Liver (tissue), 9 donors: ENCODE data around the gene CHST6. TPM values are rescaled to one million over a fixed set of nuclear protein-coding genes. Genes with fewer than 3 reads are reported as not detected.
"Not testable (repeated sequence)": the region's sequence is repeated elsewhere in the genome, so short reads cannot be mapped to it uniquely, and the experiment has no call there.

ENCODE experiments used
- DNase-seq: peaks from one replicate; pipeline ENCODE4 v3.0.0-alpha.2; 2017; ENCODE audit warnings: low spot score
- H3K27ac ChIP-seq, 2 donors: one replicate each; pipeline ENCODE4 v1.7.0; 2013; ENCODE audit warnings: inconsistent platforms in 2 of 2, low read length in 2 of 2, control low read depth in 1 of 2, low read depth in 1 of 2, mild to moderate bottlenecking in 1 of 2
- H3K27me3 ChIP-seq, 4 donors: one replicate each; pipeline versions ENCODE4 v1.6.1 to v1.7.0; 2013; ENCODE audit warnings: low read length in 3 of 4, inconsistent platforms in 1 of 4, mild to moderate bottlenecking in 1 of 4, moderate library complexity in 1 of 4; ENCODE audit not compliant: control insufficient read depth in 4 of 4, insufficient read depth in 4 of 4
- H3K36me3 ChIP-seq, 4 donors: one replicate each; pipeline versions ENCODE4 v1.6.1 to v1.7.0; 2013; ENCODE audit warnings: low read length in 3 of 4, mild to moderate bottlenecking in 3 of 4, low read depth in 1 of 4, moderate library complexity in 1 of 4; ENCODE audit not compliant: control insufficient read depth in 4 of 4, insufficient read depth in 3 of 4
- H3K4me1 ChIP-seq, 4 donors: one replicate each; pipeline versions ENCODE4 v1.6.1 to v1.7.0; 2013; ENCODE audit warnings: low read length in 3 of 4, mild to moderate bottlenecking in 3 of 4, moderate library complexity in 1 of 4; ENCODE audit not compliant: control insufficient read depth in 4 of 4, insufficient read depth in 4 of 4
- H3K4me3 ChIP-seq, 3 donors: one replicate each; pipeline versions ENCODE4 v1.6.1 to v1.7.0; 2013; ENCODE audit warnings: low read length in 3 of 3, control low read depth in 1 of 3, low read depth in 1 of 3, mild to moderate bottlenecking in 1 of 3
- H3K9ac ChIP-seq, 2 donors: one replicate each; pipeline ENCODE4 v1.7.0; 2013; ENCODE audit warnings: low read length in 2 of 2, mild to moderate bottlenecking in 2 of 2, moderate library complexity in 2 of 2, control low read depth in 1 of 2, low read depth in 1 of 2
- H3K9me3 ChIP-seq, 4 donors: one replicate each; pipeline versions ENCODE4 v1.6.1 to v1.7.0; 2013; ENCODE audit warnings: low read length in 3 of 4; ENCODE audit not compliant: control insufficient read depth in 4 of 4
- EGR1 ChIP-seq, 2 donors: IDR thresholded peaks; 2 replicates each; pipeline ENCODE4 v1.6.1; 2016 to 2018; ENCODE audit warnings: antibody characterized with exemption in 2 of 2, low read depth in 2 of 2
- FOXA1 ChIP-seq: IDR thresholded peaks from 2 replicates; pipeline ENCODE4 v1.6.1; 2016; ENCODE audit warnings: antibody characterized with exemption
- FOXA2 ChIP-seq: IDR thresholded peaks from 2 replicates; pipeline ENCODE4 v1.6.1; 2016; ENCODE audit warnings: antibody characterized with exemption
- GABPA ChIP-seq, 2 donors: IDR thresholded peaks in 1 of 2; conservative IDR thresholded peaks in 1 of 2; 2 replicates each; pipeline ENCODE4 v1.6.1; 2016; ENCODE audit warnings: antibody characterized with exemption in 2 of 2, mild to moderate bottlenecking in 1 of 2, moderate library complexity in 1 of 2
- HNF4A ChIP-seq, 2 donors: conservative IDR thresholded peaks; 2 replicates each; pipeline ENCODE4 v1.6.1; 2016; ENCODE audit warnings: antibody characterized with exemption in 2 of 2, mild to moderate bottlenecking in 2 of 2
- HNF4G ChIP-seq: IDR thresholded peaks from 2 replicates; pipeline ENCODE4 v1.6.1; 2016; ENCODE audit warnings: antibody characterized with exemption
- JUND ChIP-seq, 2 donors: IDR thresholded peaks; 2 replicates each; pipeline ENCODE4 v1.6.1; 2016; ENCODE audit warnings: antibody characterized with exemption in 2 of 2
- MAX ChIP-seq: IDR thresholded peaks from 2 replicates; pipeline ENCODE4 v1.6.1; 2016; ENCODE audit warnings: antibody characterized with exemption
- NR2F2 ChIP-seq: IDR thresholded peaks from 2 replicates; pipeline ENCODE4 v1.6.1; 2016; ENCODE audit warnings: antibody characterized with exemption
- RAD21 ChIP-seq, 2 donors: IDR thresholded peaks; 2 replicates each; pipeline ENCODE4 v1.6.1; 2016; ENCODE audit warnings: antibody characterized with exemption in 2 of 2, mild to moderate bottlenecking in 2 of 2
- RXRA ChIP-seq, 2 donors: IDR thresholded peaks; 2 replicates each; pipeline ENCODE4 v1.6.1; 2017 to 2018; ENCODE audit warnings: antibody characterized with exemption in 2 of 2, mild to moderate bottlenecking in 1 of 2
- SP1 ChIP-seq: IDR thresholded peaks from 2 replicates; pipeline ENCODE4 v1.6.1; 2018; ENCODE audit warnings: antibody characterized with exemption, mild to moderate bottlenecking
- TAF1 ChIP-seq: conservative IDR thresholded peaks from 2 replicates; pipeline ENCODE4 v1.6.1; 2016; ENCODE audit warnings: antibody characterized with exemption, mild to moderate bottlenecking
- YY1 ChIP-seq: IDR thresholded peaks from 2 replicates; pipeline ENCODE4 v1.6.1; 2016; ENCODE audit warnings: antibody characterized with exemption, mild to moderate bottlenecking
- WGBS: extraction: QIAGEN DNeasy Blood & Tissue Kit; methylation state at CpG from one replicate; pipeline ENCODE4 v1.1.7; 2013; 5-methylcytosine and 5-hydroxymethylcytosine counted together
- polyA plus RNA-seq, 2 donors: library from polyadenylated mRNA; stranded (reverse) in 1 of 2; unstranded in 1 of 2; fragments of 200-250 nt in 1 of 2; fragments of >200 nt in 1 of 2; fragmentation: Nextera tagmentation in 1 of 2; extraction: Ambion mirVana in 1 of 2; gene quantifications; one replicate each; pipeline versions ENCODE4 v1.2.1 to v1.2.3, GENCODE V29; 2013 to 2015
- total RNA-seq, 2 donors: library from RNA; depleted of rRNA; stranded (reverse); fragments of >200 nt; gene quantifications; one replicate each; pipeline ENCODE4 v1.2.3, GENCODE V29; 2014
- TF ChIP-seq, protein P1 (sequence below): IDR thresholded peaks from 2 replicates; pipeline ENCODE4 v1.6.1; 2016; ENCODE audit warnings: antibody characterized with exemption, mild to moderate bottlenecking
- TF ChIP-seq, protein P2 (sequence below): IDR thresholded peaks from 2 replicates; pipeline ENCODE4 v1.6.1; 2016; ENCODE audit warnings: antibody characterized with exemption
- TF ChIP-seq, protein P3 (sequence below): fragments of 150-350 bp; IDR thresholded peaks from 2 replicates; pipeline ENCODE4 v1.5.1; 2017; ENCODE audit warnings: improper control_type of control experiment, low read depth, low read length; ENCODE audit not compliant: missing input control
- TF ChIP-seq, protein P4 (sequence below): IDR thresholded peaks from 2 replicates; pipeline ENCODE4 v1.6.1; 2016; ENCODE audit warnings: antibody characterized with exemption
- donor health status: healthy.
- donor health status: healthy.
- donor health status: healthy.
- donor health status: healthy.
- donor health status: healthy.

CHST6 gene
- total RNA-seq (under 1 TPM; under 0.01 to 0.17 TPM), polyA plus RNA-seq (not detected)

DNA sequence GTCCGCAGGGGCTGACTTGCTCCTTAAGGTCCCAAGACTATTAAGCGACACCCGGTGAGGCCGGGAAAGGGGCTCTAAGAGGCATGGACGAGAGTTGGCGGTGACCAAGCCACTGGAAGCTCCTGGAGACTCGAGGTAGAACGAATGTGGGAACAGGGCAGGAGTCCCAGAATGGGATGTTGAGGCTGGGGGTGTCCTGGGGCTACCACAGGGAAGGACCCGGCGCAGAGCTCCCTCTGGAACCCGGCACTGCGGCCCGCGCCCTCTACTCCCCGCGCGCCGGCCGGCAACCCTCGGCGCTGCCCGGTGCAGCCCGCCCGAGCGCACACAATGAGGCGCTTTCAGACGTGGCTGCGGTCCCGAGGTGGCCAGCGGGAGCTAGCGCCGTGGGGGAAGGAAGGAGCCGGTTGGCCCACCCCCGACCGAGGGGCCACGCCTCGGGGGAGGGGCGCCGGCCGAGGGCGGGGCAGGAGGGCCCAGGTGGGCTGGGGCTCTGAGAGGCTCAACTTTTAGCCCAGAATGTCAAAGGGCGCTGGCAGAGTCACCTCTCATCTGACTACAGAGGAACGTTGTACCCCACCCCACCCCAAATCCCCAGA is at the start of gene CHST6:
Gene CHST6 (minus strand): TSS at position 366 of the 599 bp plus-strand sequence. CDS start 15,613 bp downstream, outside the sequence.
- peaks cover 2 to 7% (median 5%) of the 10 kb centered on the region in 4 donors for H3K4me1 ChIP-seq
- no peaks in the 10 kb centered on the region for H3K36me3 ChIP-seq
- H3K4me3 ChIP-seq = peak within 1 kb of the TSS in 1 of 3 donors; percentile 21
- no peak for DNase-seq
- H3K9ac ChIP-seq = no peak within 1 kb of the TSS
- 4% methylated on average over 43 of the region's 43 CpGs for WGBS
- H3K27ac ChIP-seq = no peak within 1 kb of the TSS
- H3K9me3 ChIP-seq = no peaks in the 10 kb centered on the region
- H3K27me3 ChIP-seq = no peaks in the 10 kb centered on the region
- TF ChIP-seq, protein P1, sequence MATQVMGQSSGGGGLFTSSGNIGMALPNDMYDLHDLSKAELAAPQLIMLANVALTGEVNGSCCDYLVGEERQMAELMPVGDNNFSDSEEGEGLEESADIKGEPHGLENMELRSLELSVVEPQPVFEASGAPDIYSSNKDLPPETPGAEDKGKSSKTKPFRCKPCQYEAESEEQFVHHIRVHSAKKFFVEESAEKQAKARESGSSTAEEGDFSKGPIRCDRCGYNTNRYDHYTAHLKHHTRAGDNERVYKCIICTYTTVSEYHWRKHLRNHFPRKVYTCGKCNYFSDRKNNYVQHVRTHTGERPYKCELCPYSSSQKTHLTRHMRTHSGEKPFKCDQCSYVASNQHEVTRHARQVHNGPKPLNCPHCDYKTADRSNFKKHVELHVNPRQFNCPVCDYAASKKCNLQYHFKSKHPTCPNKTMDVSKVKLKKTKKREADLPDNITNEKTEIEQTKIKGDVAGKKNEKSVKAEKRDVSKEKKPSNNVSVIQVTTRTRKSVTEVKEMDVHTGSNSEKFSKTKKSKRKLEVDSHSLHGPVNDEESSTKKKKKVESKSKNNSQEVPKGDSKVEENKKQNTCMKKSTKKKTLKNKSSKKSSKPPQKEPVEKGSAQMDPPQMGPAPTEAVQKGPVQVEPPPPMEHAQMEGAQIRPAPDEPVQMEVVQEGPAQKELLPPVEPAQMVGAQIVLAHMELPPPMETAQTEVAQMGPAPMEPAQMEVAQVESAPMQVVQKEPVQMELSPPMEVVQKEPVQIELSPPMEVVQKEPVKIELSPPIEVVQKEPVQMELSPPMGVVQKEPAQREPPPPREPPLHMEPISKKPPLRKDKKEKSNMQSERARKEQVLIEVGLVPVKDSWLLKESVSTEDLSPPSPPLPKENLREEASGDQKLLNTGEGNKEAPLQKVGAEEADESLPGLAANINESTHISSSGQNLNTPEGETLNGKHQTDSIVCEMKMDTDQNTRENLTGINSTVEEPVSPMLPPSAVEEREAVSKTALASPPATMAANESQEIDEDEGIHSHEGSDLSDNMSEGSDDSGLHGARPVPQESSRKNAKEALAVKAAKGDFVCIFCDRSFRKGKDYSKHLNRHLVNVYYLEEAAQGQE = no peak
- TF ChIP-seq NR2F2 = no peak
- no peak for TF ChIP-seq RAD21 (IDR thresholded peaks at IDR 0.05)
- no peak for TF ChIP-seq SP1
- TF ChIP-seq YY1 = no peak
- no peak for TF ChIP-seq HNF4A (conservative IDR thresholded peaks at IDR 0.05)
- TF ChIP-seq EGR1 (IDR thresholded peaks at IDR 0.05; ENCODE audit: low read depth in 2 of 2) = no peak
- TF ChIP-seq GABPA (IDR thresholded peaks at IDR 0.05 in 1 of 2, conservative IDR thresholded peaks at IDR 0.05 in 1 of 2) = no peak
- TF ChIP-seq FOXA2 = no peak
- no peak for TF ChIP-seq JUND (IDR thresholded peaks at IDR 0.05)
- TF ChIP-seq MAX = no peak
- TF ChIP-seq FOXA1 = no peak
- no peak for TF ChIP-seq RXRA (IDR thresholded peaks at IDR 0.05)
- TF ChIP-seq, protein P2, sequence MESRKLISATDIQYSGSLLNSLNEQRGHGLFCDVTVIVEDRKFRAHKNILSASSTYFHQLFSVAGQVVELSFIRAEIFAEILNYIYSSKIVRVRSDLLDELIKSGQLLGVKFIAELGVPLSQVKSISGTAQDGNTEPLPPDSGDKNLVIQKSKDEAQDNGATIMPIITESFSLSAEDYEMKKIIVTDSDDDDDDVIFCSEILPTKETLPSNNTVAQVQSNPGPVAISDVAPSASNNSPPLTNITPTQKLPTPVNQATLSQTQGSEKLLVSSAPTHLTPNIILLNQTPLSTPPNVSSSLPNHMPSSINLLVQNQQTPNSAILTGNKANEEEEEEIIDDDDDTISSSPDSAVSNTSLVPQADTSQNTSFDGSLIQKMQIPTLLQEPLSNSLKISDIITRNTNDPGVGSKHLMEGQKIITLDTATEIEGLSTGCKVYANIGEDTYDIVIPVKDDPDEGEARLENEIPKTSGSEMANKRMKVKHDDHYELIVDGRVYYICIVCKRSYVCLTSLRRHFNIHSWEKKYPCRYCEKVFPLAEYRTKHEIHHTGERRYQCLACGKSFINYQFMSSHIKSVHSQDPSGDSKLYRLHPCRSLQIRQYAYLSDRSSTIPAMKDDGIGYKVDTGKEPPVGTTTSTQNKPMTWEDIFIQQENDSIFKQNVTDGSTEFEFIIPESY = no peak
- TF ChIP-seq HNF4G = no peak
- TF ChIP-seq, protein P3, sequence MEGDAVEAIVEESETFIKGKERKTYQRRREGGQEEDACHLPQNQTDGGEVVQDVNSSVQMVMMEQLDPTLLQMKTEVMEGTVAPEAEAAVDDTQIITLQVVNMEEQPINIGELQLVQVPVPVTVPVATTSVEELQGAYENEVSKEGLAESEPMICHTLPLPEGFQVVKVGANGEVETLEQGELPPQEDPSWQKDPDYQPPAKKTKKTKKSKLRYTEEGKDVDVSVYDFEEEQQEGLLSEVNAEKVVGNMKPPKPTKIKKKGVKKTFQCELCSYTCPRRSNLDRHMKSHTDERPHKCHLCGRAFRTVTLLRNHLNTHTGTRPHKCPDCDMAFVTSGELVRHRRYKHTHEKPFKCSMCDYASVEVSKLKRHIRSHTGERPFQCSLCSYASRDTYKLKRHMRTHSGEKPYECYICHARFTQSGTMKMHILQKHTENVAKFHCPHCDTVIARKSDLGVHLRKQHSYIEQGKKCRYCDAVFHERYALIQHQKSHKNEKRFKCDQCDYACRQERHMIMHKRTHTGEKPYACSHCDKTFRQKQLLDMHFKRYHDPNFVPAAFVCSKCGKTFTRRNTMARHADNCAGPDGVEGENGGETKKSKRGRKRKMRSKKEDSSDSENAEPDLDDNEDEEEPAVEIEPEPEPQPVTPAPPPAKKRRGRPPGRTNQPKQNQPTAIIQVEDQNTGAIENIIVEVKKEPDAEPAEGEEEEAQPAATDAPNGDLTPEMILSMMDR = no peak
- TF ChIP-seq, protein P4, sequence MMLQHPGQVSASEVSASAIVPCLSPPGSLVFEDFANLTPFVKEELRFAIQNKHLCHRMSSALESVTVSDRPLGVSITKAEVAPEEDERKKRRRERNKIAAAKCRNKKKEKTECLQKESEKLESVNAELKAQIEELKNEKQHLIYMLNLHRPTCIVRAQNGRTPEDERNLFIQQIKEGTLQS = no peak
- no peak for TF ChIP-seq TAF1

DNA sequence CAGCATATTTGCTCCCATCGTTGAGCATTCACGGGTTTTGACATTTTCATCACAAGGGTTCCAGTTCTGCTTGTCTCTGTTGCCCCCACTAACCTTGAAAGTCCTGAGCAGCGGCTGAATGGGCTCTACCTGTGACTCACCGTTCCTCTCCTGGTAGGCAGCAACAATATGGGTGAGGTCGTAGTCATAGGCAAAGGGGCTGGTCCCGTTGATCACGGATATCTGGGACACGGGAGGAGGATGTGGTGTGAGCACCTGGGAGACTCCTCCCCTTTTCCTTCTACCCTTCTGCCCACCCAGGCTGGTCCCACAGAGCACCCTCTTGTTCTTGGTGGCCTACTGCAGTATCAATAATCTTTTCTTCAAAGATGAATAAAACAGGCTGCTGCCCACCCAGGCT is 47.2 kb upstream of the CHST6 start:
- H3K36me3 ChIP-seq, H3K4me3 ChIP-seq, H3K9me3 ChIP-seq, H3K27ac ChIP-seq, H3K9ac ChIP-seq, DNase-seq, H3K27me3 ChIP-seq, H3K4me1 ChIP-seq: not testable (repeated sequence)
- 92% methylated on average over 8 of the region's 8 CpGs for WGBS
